ENCODE results near the gene NIN. TPM values are rescaled to one million over a fixed set of nuclear protein-coding genes. Genes with fewer than 3 reads are reported as not detected.
A peak's percentile ranks its signal among the peaks of the same experiment; 100 is the strongest.

Gene NIN
- total RNA-seq, 2 donors from 2014 or later = 14.3 to 20.5 TPM

DNA sequence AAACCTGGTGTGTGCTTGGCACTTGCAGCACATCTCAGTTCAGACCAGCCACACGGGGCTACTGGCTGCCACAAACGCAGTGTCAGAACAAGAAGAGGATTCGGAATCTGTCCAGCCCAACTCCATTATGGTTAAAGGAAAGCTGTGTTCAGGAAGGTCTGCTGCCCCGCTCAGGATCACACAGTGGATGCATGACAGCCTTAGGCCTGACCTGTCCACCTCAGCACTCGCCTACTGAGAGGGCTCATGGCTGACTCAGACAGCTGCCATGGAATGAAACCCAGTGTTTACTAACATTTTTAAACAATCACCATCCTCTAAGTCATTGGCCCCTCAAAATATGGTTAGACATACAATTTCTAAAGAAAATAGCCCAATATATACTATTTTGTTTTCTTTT, 5.6 kb upstream of the NIN start:
- Histone ChIP-seq H3K27me3 (replicated peaks; ENCODE audit: insufficient read depth) (no peaks in the 10 kb centered on the region), H3K36me3 (no peaks in the 10 kb centered on the region), H3K4me3 (no peak overlapping the region), H3K9me3 (no peaks in the 10 kb centered on the region), H3K27ac (no peak overlapping the region), H3K4me1 (replicated peaks) (no peaks in the 10 kb centered on the region)
- intact Hi-C loops (cut with DNase I) = no loop called here
- 95% methylated on average over 5 of the region's 5 CpGs for WGBS
- TF ChIP-seq, protein P1, sequence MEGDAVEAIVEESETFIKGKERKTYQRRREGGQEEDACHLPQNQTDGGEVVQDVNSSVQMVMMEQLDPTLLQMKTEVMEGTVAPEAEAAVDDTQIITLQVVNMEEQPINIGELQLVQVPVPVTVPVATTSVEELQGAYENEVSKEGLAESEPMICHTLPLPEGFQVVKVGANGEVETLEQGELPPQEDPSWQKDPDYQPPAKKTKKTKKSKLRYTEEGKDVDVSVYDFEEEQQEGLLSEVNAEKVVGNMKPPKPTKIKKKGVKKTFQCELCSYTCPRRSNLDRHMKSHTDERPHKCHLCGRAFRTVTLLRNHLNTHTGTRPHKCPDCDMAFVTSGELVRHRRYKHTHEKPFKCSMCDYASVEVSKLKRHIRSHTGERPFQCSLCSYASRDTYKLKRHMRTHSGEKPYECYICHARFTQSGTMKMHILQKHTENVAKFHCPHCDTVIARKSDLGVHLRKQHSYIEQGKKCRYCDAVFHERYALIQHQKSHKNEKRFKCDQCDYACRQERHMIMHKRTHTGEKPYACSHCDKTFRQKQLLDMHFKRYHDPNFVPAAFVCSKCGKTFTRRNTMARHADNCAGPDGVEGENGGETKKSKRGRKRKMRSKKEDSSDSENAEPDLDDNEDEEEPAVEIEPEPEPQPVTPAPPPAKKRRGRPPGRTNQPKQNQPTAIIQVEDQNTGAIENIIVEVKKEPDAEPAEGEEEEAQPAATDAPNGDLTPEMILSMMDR (IDR thresholded peaks at IDR 0.05) = no peak
- no peak for TF ChIP-seq POLR2AphosphoS5 (IDR thresholded peaks at IDR 0.05)
- TF ChIP-seq POLR2A (IDR thresholded peaks at IDR 0.05) = no peak
- DNase-seq (ENCODE audit: low spot score) = no peak

DNA sequence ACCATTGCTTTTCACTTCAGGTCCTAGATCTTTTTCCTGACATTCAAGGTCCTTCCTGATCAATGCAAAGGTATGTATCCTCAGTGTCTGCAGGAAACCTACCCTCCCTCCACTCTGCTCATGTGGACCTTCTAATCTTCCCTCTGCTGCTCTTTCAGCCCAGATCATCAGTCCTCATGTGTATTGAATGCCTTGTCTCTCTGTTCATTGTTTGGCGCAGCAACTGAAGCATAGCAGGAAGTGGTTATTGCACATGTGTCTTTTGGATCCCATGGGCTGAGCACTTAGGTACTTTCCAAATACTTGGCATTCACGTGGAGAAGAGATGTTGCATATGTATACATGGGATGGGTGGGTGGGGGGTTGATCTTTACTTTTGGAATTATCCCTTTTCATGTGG, 4.3 kb upstream of the NIN start:
- 42% methylated on average over 2 of the region's 2 CpGs for WGBS
- no peak for TF ChIP-seq POLR2A (IDR thresholded peaks at IDR 0.05)
- H3K4me1 ChIP-seq (replicated peaks) = no peaks in the 10 kb centered on the region

DNA sequence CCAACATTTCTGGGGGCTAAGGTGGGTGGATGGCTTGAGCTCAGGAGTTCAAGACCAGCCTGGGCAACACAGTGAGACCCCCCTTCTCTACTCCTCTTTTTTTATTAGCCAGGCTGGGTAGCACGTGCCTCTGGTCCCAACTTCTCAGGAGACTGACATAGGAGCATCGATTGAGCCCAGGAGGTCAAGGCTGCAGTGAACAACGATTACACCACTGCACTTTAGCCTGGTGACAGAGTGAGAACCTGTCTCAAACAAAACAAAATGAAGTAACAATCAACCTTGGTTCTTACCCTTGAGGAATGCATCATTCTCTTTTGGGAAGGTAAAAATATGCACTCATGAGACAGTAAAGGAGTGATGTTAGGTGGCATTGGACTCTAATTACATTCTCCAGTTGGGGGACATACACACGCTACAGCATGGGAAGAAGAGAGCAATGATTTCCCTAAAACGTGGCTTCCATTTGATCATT, 3.9 kb upstream of the NIN start:
- no peak for DNase-seq (ENCODE audit: low spot score)
- Histone ChIP-seq H3K27ac (no peak overlapping the region), H3K4me1 (replicated peaks) (no peaks in the 10 kb centered on the region), H3K27me3 (replicated peaks; ENCODE audit: insufficient read depth) (no peaks in the 10 kb centered on the region), H3K9me3 (no peaks in the 10 kb centered on the region), H3K4me3 (no peak overlapping the region), H3K36me3 (no peaks in the 10 kb centered on the region)
- 87% methylated on average over 5 of the region's 5 CpGs for WGBS
- TF ChIP-seq, protein P1 (IDR thresholded peaks at IDR 0.05) = no peak
- TF ChIP-seq POLR2AphosphoS5 (IDR thresholded peaks at IDR 0.05) (no peak), POLR2A (IDR thresholded peaks at IDR 0.05) (no peak)
- intact Hi-C loops (cut with DNase I) = no loop called here

More for the DNA sequence above, 4.3 kb upstream of the NIN start:
- Histone ChIP-seq H3K27ac (no peak overlapping the region), H3K4me3 (no peak overlapping the region), H3K9me3 (no peaks in the 10 kb centered on the region), H3K27me3 (replicated peaks; ENCODE audit: insufficient read depth) (no peaks in the 10 kb centered on the region), H3K36me3 (no peaks in the 10 kb centered on the region)
- no peak for DNase-seq (ENCODE audit: low spot score)
- intact Hi-C loops (cut with DNase I) = no loop called here

DNA sequence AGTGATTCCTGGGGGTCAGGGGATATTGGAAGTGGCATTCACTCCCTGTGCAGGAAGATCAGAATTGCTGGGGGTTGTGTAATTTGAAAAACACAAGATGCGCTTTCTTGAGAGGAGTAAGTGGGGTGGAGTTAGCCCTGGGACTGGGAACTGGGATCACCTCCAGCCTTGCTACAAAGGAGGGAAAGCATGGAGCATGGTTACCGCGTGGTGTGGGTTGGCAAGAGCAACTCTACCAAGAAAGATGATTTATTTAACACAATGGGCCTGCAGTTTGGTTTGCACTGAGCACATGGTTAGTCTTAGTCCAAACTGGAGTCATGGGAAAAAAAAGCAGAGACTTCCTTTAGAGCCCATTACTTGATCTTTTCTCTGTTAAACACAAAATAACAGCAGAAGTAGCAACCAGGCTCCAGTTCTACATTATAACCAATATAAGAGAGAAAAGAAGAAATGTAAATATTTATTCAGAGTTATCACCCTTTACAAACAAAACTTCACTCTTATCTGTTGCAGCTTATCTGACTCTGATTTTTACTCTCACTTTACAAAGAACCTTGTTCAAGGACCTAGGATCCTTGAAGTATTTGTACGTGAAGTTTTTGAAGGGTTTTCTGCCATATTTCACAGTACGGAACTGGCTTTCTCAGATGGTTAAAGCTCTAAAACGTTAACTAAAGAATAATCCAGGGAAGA, 2.1 kb upstream of the NIN start:
- no peak for TF ChIP-seq POLR2A (IDR thresholded peaks at IDR 0.05)
- TF ChIP-seq POLR2AphosphoS5 (IDR thresholded peaks at IDR 0.05) = no peak
- TF ChIP-seq, protein P1 (IDR thresholded peaks at IDR 0.05) = no peak
- no peaks in the 10 kb centered on the region for H3K4me1 ChIP-seq (replicated peaks)
- 80% methylated on average over 6 of the region's 6 CpGs for WGBS
- H3K27ac ChIP-seq = no peak overlapping the region
- DNase-seq (ENCODE audit: low spot score) = no peak
- no peaks in the 10 kb centered on the region for H3K9me3 ChIP-seq
- no peak overlapping the region for H3K4me3 ChIP-seq
- intact Hi-C loops (cut with DNase I) = no loop called here
- no peaks in the 10 kb centered on the region for H3K27me3 ChIP-seq (replicated peaks; ENCODE audit: insufficient read depth)
- no peaks in the 10 kb centered on the region for H3K36me3 ChIP-seq

DNA sequence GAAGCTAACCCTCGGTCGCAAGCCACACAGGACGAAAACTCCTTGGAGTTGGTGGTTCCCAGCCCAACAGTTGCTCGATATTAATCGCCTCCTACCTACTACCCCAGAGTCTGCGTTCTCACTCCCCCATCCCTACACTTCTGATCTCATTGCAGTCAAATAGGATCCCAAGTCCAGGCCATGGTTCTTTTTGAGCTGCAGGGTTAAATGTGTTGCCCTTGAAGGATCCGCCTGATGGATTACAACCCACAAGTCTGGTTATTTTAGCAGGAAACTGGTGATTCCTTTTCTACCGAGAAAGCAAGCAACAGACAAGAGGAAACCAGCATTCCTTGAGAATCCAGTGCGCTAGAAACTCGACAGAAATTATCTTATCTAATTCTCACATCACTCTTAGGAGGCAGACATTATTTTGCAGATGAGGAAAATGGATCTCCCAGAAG, 785 bp upstream of the NIN start:
- H3K27me3 ChIP-seq (replicated peaks; ENCODE audit: insufficient read depth) = no peaks in the 10 kb centered on the region
- TF ChIP-seq, protein P1 (IDR thresholded peaks at IDR 0.05) = no peak
- TF ChIP-seq POLR2A (IDR thresholded peaks at IDR 0.05) = no peak
- TF ChIP-seq POLR2AphosphoS5 (IDR thresholded peaks at IDR 0.05) = no peak
- H3K27ac ChIP-seq = peak overlapping the region; percentile 83 to 87
- no peak for DNase-seq (ENCODE audit: low spot score)
- H3K36me3 ChIP-seq = no peaks in the 10 kb centered on the region
- H3K9me3 ChIP-seq = no peaks in the 10 kb centered on the region
- intact Hi-C loops (cut with DNase I) = no loop called here
- H3K4me1 ChIP-seq (replicated peaks) = no peaks in the 10 kb centered on the region
- WGBS = 9% methylated on average over 10 of the region's 10 CpGs
- peak overlapping the region; percentile 86 to 87 for H3K4me3 ChIP-seq
